ENCODE measurements around the gene PTRH2.

GRCh38 chr17:59693582-59693981 lies 13.6 kb downstream of the PTRH2 start:
- TF ChIP-seq CTCF (IDR thresholded peaks at IDR 0.05; ENCODE audit: low read depth, low read length, poor library complexity, severe bottlenecking): no peak
- TF ChIP-seq EZH2phosphoT487 (IDR thresholded peaks at IDR 0.05; ENCODE audit: borderline replicate concordance, low read length): no peak

Measured in DOHH2 (cell line).